Gastroesophageal sphincter (tissue), 3 donors: ENCODE measurements around the gene OR2W3.

Source experiments
- CTCF ChIP-seq, 4 experiments: fragments of 200-600 bp in 2 of 4; fragments of 450-650 bp in 2 of 4; sonication (generic) in 1 of 4; IDR thresholded peaks; one replicate each; pipeline ENCODE4 v1.5.1; 2017 to 2019; ENCODE audit warnings: antibody characterized with exemption in 4 of 4, mild to moderate bottlenecking in 2 of 4, moderate library complexity in 2 of 4
- EP300 ChIP-seq: sonication (generic); formaldehyde crosslinking; IDR thresholded peaks from one replicate; pipeline ENCODE4 v1.6.1; 2017; ENCODE audit warnings: antibody characterized with exemption, mild to moderate bottlenecking
- POLR2A ChIP-seq, 2 donors: fragments of 450-650 bp; IDR thresholded peaks; one replicate each; pipeline ENCODE4 v1.6.1; 2017; ENCODE audit warnings: antibody characterized with exemption in 2 of 2, mild to moderate bottlenecking in 2 of 2, moderate library complexity in 1 of 2
- POLR2AphosphoS5 ChIP-seq: sonication (generic); formaldehyde crosslinking; IDR thresholded peaks from one replicate; pipeline ENCODE4 v1.6.1; 2017; ENCODE audit warnings: antibody characterized with exemption

DNA sequence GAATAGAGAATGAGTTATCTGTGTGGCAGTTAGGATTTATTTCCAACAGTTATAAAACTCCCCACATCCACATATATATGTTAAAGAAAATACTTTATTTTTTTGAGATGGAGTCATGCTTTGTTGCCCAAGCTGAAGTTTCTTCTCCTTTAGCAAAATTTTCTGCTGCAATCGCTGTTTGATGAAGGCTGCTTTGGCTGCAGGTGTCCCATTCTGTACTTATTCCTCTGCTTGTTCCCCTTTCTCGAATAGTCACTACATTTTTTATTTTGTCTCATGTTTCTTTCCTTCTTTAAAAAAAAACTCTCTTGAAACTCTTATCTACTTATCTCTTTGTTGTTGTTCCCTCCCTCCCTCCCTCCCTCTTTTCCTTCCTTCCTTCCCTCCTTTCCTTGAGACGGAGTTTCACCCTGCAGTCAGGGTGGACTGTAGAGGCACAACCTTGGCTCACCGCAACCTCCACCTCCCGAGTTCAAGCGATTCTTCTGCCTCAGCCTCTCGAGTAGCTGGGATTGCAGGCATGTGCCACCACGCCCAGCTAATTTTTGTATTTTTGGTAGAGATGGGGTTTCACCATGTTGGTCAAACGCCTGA is 10.6 kb downstream of the OR2W3 start:
- TF ChIP-seq POLR2AphosphoS5 (no peak), CTCF (IDR thresholded peaks at IDR 0.05) (no peak), EP300 (no peak), POLR2A (IDR thresholded peaks at IDR 0.05) (no peak)
